ENCODE data around the gene RCC2. TPM values are rescaled to one million over a fixed set of nuclear protein-coding genes. Genes with fewer than 3 reads are reported as not detected.

Gene RCC2
- total RNA-seq, 4 donors from 2014 or later = 62.6 to 78.5 (median 71.3) TPM

GRCh38 chr1:17363771-17364170, 75.7 kb downstream of the RCC2 start:
- intact Hi-C loops (cut with DNase I; ENCODE audit: low total_unique reads) = no loop called here
- no peak overlapping the region for H3K4me3 ChIP-seq (ENCODE audit: low read depth, poor library complexity, severe bottlenecking)
- no peak for DNase-seq (ENCODE audit: low spot score in 2 of 2)
- 82 to 92% methylated on average over 4 of the region's 4 CpGs for WGBS, 2 donors
- TF ChIP-seq CTCF (IDR thresholded peaks at IDR 0.05) = no peak
- TF ChIP-seq POLR2A (IDR thresholded peaks at IDR 0.05) = no peak

DNA sequence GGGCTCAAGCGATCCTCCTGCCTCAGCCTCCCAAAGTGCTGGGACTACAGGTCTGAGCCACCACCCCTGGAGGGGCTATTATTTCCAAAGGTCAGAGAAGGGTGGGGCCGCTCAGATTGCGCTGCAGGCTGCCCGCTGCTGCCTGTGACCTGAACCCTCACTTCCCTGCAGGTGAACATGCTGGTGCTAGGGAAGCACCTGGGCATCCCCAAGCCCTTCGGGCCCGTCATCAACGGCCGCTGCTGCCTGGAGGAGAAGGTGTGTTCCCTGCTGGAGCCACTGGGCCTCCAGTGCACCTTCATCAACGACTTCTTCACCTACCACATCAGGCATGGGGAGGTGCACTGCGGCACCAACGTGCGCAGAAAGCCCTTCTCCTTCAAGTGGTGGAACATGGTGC, 76.1 kb downstream of the RCC2 start:
- no peak overlapping the region for H3K4me3 ChIP-seq (ENCODE audit: low read depth, poor library complexity, severe bottlenecking)
- DNase-seq (ENCODE audit: low spot score in 2 of 2) = no peak
- no peak for TF ChIP-seq CTCF (IDR thresholded peaks at IDR 0.05)
- TF ChIP-seq POLR2A (IDR thresholded peaks at IDR 0.05) = no peak
- intact Hi-C loops (cut with DNase I; ENCODE audit: low total_unique reads) = no loop called here
- 84 to 89% methylated on average over 10 to 12 of the region's 12 CpGs for WGBS, 2 donors

- no peak for DNase-seq (ENCODE audit: low spot score in 2 of 2)
- H3K4me3 ChIP-seq (ENCODE audit: low read depth, poor library complexity, severe bottlenecking) = no peak overlapping the region
- no peak for TF ChIP-seq CTCF (IDR thresholded peaks at IDR 0.05)
- TF ChIP-seq POLR2A (IDR thresholded peaks at IDR 0.05) = no peak
- WGBS, 2 donors = 78 to 82% methylated on average over 4 of the region's 4 CpGs
- intact Hi-C loops (cut with DNase I; ENCODE audit: low total_unique reads) = no loop called here
Observed at GRCh38 chr1:17361687-17362086, 77.8 kb downstream of the RCC2 start.

GRCh38 chr1:17360272-17360956, 79.1 kb downstream of the RCC2 start:
- no peak overlapping the region for H3K4me3 ChIP-seq (ENCODE audit: low read depth, poor library complexity, severe bottlenecking)
- TF ChIP-seq CTCF (IDR thresholded peaks at IDR 0.05) (no peak), POLR2A (IDR thresholded peaks at IDR 0.05) (no peak)
- WGBS, 2 donors = 86 to 88% methylated on average over 10 of the region's 11 CpGs
- no peak for DNase-seq (ENCODE audit: low spot score in 2 of 2)
- intact Hi-C loops (cut with DNase I; ENCODE audit: low total_unique reads) = no loop called here

GRCh38 chr1:17359808-17360207, 79.7 kb downstream of the RCC2 start:
- intact Hi-C loops (cut with DNase I; ENCODE audit: low total_unique reads) = no loop called here
- no peak for DNase-seq (ENCODE audit: low spot score in 2 of 2)
- no peak for TF ChIP-seq CTCF (IDR thresholded peaks at IDR 0.05)
- TF ChIP-seq POLR2A (IDR thresholded peaks at IDR 0.05) = no peak

GRCh38 chr1:17359031-17359430, 80.4 kb downstream of the RCC2 start:
- TF ChIP-seq POLR2A (IDR thresholded peaks at IDR 0.05) (no peak), CTCF (IDR thresholded peaks at IDR 0.05) (no peak)
- 65 to 66% methylated on average over 2 to 10 of the region's 11 CpGs for WGBS, 2 donors
- H3K4me3 ChIP-seq (ENCODE audit: low read depth, poor library complexity, severe bottlenecking) = no peak overlapping the region
- DNase-seq (ENCODE audit: low spot score in 2 of 2) = no peak
- intact Hi-C loops (cut with DNase I; ENCODE audit: low total_unique reads) = no loop called here

More at GRCh38 chr1:17359808-17360207, 79.7 kb downstream of the RCC2 start:
- no peak overlapping the region for H3K4me3 ChIP-seq (ENCODE audit: low read depth, poor library complexity, severe bottlenecking)
- 84 to 86% methylated on average over 9 of the region's 9 CpGs for WGBS, 2 donors

Data from lower leg skin (tissue), 4 donors.